K562 (cell line): ENCODE data around the gene QSOX2. TPM values are rescaled to one million over a fixed set of nuclear protein-coding genes. Genes with fewer than 3 reads are reported as not detected.
A peak's percentile ranks its signal among the peaks of the same experiment; 100 is the strongest.

Experiments used
- CC2D1A ChIP-seq: fragments of 450-650 bp; IDR thresholded peaks from 2 replicates; pipeline ENCODE4 v1.6.1; 2017; ENCODE audit warnings: mild to moderate bottlenecking
- CTBP1 ChIP-seq: fragments of 450-650 bp; IDR thresholded peaks from 2 replicates; pipeline ENCODE4 v1.6.1; 2016; ENCODE audit warnings: borderline replicate concordance
- DIDO1 ChIP-seq: fragments of 450-650 bp; IDR thresholded peaks from 2 replicates; pipeline ENCODE4 v1.6.1; 2016; ENCODE audit warnings: low read depth, missing biosample characterization, missing genetic modification characterization
- FIP1L1 ChIP-seq: fragments of 200-400 bp; formaldehyde crosslinking; IDR thresholded peaks from 2 replicates; pipeline ENCODE4 v1.6.1; 2018; ENCODE audit warnings: mild to moderate bottlenecking, low read depth, low read length; ENCODE audit not compliant: poor library complexity, severe bottlenecking
- JUN ChIP-seq, 2 experiments: sonication (generic) in 1 of 2; formaldehyde crosslinking in 1 of 2; IDR thresholded peaks; 2 replicates each; pipeline versions ENCODE4 v1.6.1 to v1.8.0; 2012 to 2022; ENCODE audit warnings: borderline replicate concordance in 2 of 2, mild to moderate bottlenecking in 2 of 2, improper control_type of control experiment in 1 of 2, low read depth in 1 of 2, low read length in 1 of 2, missing genetic modification reagents in 1 of 2
- MAZ ChIP-seq, 2 experiments: fragments of 450-650 bp in 1 of 2; sonication (generic) in 1 of 2; formaldehyde crosslinking; IDR thresholded peaks in 1 of 2; conservative IDR thresholded peaks in 1 of 2; 2 replicates each; pipeline versions ENCODE4 v1.4.0 to v1.5.0; 2020; ENCODE audit warnings: mild to moderate bottlenecking in 1 of 2, missing genetic modification reagents in 1 of 2
- RB1 ChIP-seq: fragments of 450-650 bp; IDR thresholded peaks from 2 replicates; pipeline ENCODE4 v1.6.1; 2017; ENCODE audit warnings: low read depth, mild to moderate bottlenecking
- RCOR1 ChIP-seq, 2 experiments: IDR thresholded peaks; 2 replicates each; pipeline ENCODE4 v1.6.1; 2012; ENCODE audit warnings: low read depth in 2 of 2, low read length in 2 of 2, borderline replicate concordance in 1 of 2, improper control_type of control experiment in 1 of 2
- STAG1 ChIP-seq: sonication (generic); formaldehyde crosslinking; IDR thresholded peaks from 2 replicates; pipeline ENCODE4 v1.5.0; 2020; ENCODE audit warnings: missing genetic modification reagents, borderline replicate concordance
- polyA plus RNA-seq, 8 experiments: library from polyadenylated mRNA; depleted of rRNA in 4 of 8; stranded (reverse) in 5 of 8; unstranded in 3 of 8; fragments of >200 nt; fragmentation: Nextera tagmentation in 2 of 8; fragmentation: Illumina TruSeq in 1 of 8; extraction: Ambion mirVana in 2 of 8; extraction: Trizol in 1 of 8; gene quantifications; 2 replicates each; pipeline versions ENCODE4 v1.2.1 to v1.2.3, GENCODE V29; 2011 to 2014; ENCODE audit warnings: inconsistent platforms in 1 of 8, missing spikeins in 1 of 8
- total RNA-seq, 7 experiments: library from RNA; depleted of rRNA in 6 of 7; stranded (reverse); fragments of >200 nt in 6 of 7; fragmentation: Illumina TruSeq in 2 of 7; extraction: Trizol in 2 of 7; gene quantifications; 2 replicates each; pipeline versions ENCODE4 v1.2.1 to v1.2.3, GENCODE V29; 2011 to 2021; ENCODE audit warnings: low replicate concordance in 1 of 7
- TF ChIP-seq, protein P1 (sequence below), 3 experiments: IDR thresholded peaks in 2 of 3; conservative IDR thresholded peaks in 1 of 3; 2 replicates each; pipeline ENCODE4 v1.5.1; 2011 to 2012; ENCODE audit warnings: low read length in 3 of 3, mild to moderate bottlenecking in 3 of 3, control low read depth in 2 of 3, improper control_type of control experiment in 1 of 3, inconsistent platforms in 1 of 3, low read depth in 1 of 3, mixed read lengths in 1 of 3, moderate library complexity in 1 of 3; ENCODE audit not compliant: insufficient read depth in 2 of 3
- TF ChIP-seq, protein P2 (sequence below): fragments of 450-650 bp; formaldehyde crosslinking; IDR thresholded peaks from 2 replicates; pipeline ENCODE4 v1.4.0; 2020; ENCODE audit warnings: mild to moderate bottlenecking, moderate library complexity
- TF ChIP-seq, protein P3 (sequence below): sonication (generic); formaldehyde crosslinking; IDR thresholded peaks from 2 replicates; pipeline ENCODE4 v1.8.1; 2023; ENCODE audit warnings: missing genetic modification reagents, mild to moderate bottlenecking, borderline replicate concordance

The QSOX2 gene
- total and polyA plus RNA-seq, 9 of the 15 experiments (the other 6 are each of a cell fraction or from before 2014, with no cell fraction given): 0.51 to 23.7 (median 12.7) TPM

DNA sequence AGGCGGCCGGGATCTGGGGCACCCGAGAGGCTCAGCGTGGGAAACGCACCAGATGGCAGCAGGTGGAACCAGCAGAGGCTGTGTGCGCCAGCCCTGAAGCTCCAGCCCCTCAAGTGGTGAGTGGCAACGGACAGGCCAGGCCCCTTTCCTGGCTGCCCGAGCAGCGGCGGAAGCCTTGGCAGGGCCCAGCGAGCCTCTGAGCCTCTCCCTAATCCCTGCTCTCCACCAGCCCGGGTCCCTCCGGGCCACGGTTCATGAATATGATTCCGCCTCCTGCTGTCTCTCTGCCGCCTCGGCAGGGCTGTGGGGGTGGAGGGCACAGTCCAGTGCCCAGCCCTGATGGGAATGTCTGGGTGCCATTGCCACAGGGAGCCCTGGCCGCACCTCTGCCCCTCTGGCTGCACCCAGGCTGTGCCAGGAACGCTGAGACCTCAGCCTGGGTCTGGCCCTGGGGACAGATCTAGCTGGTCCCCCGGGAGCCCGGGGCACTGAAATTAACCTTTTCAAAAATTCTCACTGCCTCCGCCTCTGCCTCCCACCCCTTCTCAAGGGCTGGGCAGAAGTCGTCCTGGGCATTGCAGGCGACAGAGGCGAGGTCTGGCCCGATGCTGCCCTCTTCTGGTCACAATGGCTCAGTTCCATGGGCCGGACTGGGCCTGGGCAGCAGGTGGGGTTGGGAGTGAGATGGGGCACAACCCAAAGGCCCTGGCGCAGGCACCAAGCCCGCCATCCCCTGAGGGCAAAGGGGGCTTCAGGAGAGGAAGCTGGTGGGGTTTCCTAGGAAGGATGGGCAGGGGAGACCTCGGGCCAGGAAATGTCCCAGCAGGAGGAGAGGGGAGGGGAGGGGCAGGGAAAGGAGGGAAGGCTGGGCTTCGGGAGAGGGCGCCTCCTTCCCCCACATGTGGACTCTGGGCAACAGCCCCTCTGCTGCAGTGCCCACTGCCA, 38.0 kb upstream of the QSOX2 start (continued):
- TF ChIP-seq, protein P1, sequence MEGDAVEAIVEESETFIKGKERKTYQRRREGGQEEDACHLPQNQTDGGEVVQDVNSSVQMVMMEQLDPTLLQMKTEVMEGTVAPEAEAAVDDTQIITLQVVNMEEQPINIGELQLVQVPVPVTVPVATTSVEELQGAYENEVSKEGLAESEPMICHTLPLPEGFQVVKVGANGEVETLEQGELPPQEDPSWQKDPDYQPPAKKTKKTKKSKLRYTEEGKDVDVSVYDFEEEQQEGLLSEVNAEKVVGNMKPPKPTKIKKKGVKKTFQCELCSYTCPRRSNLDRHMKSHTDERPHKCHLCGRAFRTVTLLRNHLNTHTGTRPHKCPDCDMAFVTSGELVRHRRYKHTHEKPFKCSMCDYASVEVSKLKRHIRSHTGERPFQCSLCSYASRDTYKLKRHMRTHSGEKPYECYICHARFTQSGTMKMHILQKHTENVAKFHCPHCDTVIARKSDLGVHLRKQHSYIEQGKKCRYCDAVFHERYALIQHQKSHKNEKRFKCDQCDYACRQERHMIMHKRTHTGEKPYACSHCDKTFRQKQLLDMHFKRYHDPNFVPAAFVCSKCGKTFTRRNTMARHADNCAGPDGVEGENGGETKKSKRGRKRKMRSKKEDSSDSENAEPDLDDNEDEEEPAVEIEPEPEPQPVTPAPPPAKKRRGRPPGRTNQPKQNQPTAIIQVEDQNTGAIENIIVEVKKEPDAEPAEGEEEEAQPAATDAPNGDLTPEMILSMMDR (IDR thresholded peaks at IDR 0.05 in 2 of 3, conservative IDR thresholded peaks at IDR 0.05 in 1 of 3; ENCODE audit: insufficient read depth in 2 of 3, low read depth in 1 of 3, low read length in 3 of 3): peak; percentile 86 to 94 (median 93)
- TF ChIP-seq CC2D1A: 0 out of 2 replicates have a peak, but pooled peaks have one; percentile 71
- TF ChIP-seq, protein P2, sequence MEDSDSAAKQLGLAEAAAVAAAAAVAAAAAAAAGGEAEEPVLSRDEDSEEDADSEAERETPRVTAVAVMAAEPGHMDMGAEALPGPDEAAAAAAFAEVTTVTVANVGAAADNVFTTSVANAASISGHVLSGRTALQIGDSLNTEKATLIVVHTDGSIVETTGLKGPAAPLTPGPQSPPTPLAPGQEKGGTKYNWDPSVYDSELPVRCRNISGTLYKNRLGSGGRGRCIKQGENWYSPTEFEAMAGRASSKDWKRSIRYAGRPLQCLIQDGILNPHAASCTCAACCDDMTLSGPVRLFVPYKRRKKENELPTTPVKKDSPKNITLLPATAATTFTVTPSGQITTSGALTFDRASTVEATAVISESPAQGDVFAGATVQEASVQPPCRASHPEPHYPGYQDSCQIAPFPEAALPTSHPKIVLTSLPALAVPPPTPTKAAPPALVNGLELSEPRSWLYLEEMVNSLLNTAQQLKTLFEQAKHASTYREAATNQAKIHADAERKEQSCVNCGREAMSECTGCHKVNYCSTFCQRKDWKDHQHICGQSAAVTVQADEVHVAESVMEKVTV (CRISPR knock-in tag): peak; percentile 73
- peak in 1 of 2 experiments; percentile 21; a peak in 1 of 4 replicates for TF ChIP-seq RCOR1 (IDR thresholded peaks at IDR 0.05; ENCODE audit: borderline replicate concordance in 1 of 2, low read depth in 2 of 2, low read length in 2 of 2)
- TF ChIP-seq MAZ (CRISPR knock-in tag; conservative IDR thresholded peaks at IDR 0.05 in 1 of 2, IDR thresholded peaks at IDR 0.05 in 1 of 2): peak; percentile 42 to 44; a peak in 2 of 4 replicates
- TF ChIP-seq CTBP1: peak; percentile 35; the same call in 1 of the 2 replicates
- no peak for TF ChIP-seq DIDO1
- peak; percentile 38; the same call in 1 of the 2 replicates for TF ChIP-seq RB1
- TF ChIP-seq, protein P3, sequence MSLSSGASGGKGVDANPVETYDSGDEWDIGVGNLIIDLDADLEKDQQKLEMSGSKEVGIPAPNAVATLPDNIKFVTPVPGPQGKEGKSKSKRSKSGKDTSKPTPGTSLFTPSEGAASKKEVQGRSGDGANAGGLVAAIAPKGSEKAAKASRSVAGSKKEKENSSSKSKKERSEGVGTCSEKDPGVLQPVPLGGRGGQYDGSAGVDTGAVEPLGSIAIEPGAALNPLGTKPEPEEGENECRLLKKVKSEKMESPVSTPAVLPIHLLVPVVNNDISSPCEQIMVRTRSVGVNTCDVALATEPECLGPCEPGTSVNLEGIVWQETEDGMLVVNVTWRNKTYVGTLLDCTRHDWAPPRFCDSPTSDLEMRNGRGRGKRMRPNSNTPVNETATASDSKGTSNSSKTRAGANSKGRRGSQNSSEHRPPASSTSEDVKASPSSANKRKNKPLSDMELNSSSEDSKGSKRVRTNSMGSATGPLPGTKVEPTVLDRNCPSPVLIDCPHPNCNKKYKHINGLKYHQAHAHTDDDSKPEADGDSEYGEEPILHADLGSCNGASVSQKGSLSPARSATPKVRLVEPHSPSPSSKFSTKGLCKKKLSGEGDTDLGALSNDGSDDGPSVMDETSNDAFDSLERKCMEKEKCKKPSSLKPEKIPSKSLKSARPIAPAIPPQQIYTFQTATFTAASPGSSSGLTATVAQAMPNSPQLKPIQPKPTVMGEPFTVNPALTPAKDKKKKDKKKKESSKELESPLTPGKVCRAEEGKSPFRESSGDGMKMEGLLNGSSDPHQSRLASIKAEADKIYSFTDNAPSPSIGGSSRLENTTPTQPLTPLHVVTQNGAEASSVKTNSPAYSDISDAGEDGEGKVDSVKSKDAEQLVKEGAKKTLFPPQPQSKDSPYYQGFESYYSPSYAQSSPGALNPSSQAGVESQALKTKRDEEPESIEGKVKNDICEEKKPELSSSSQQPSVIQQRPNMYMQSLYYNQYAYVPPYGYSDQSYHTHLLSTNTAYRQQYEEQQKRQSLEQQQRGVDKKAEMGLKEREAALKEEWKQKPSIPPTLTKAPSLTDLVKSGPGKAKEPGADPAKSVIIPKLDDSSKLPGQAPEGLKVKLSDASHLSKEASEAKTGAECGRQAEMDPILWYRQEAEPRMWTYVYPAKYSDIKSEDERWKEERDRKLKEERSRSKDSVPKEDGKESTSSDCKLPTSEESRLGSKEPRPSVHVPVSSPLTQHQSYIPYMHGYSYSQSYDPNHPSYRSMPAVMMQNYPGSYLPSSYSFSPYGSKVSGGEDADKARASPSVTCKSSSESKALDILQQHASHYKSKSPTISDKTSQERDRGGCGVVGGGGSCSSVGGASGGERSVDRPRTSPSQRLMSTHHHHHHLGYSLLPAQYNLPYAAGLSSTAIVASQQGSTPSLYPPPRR: 0 out of 2 replicates have a peak, but pooled peaks have one; percentile 33
- TF ChIP-seq FIP1L1: peak; percentile 20
- no peak for TF ChIP-seq JUN (IDR thresholded peaks at IDR 0.05; ENCODE audit: borderline replicate concordance, low read depth, low read length)
- 0 out of 2 replicates have a peak, but pooled peaks have one; percentile 35 for TF ChIP-seq JUN (CRISPR knock-in tag; IDR thresholded peaks at IDR 0.05; ENCODE audit: borderline replicate concordance)
- TF ChIP-seq STAG1 (CRISPR knock-in tag): peak; percentile 92
